ENCODE measurements around the gene HTRA3. TPM values are rescaled to one million over a fixed set of nuclear protein-coding genes. Genes with fewer than 3 reads are reported as not detected.

HTRA3 gene
- polyA plus RNA-seq, 1 donor: 7.2 TPM

GRCh38 chr4:8355864-8356565 lies 86.5 kb downstream of the HTRA3 start:
- no peak for DNase-seq

Other genes with a start within 250 kb of the HTRA3 start
- gene ABLIM2, start 110.9 kb upstream of the HTRA3 start, polyA plus RNA-seq (ENCODE audit: insufficient read length): 6.8 TPM
- gene SH3TC1, start 70.5 kb upstream of the HTRA3 start, polyA plus RNA-seq (ENCODE audit: insufficient read length): 20.0 TPM
- gene ACOX3, start 171.0 kb downstream of the HTRA3 start, polyA plus RNA-seq (ENCODE audit: insufficient read length): 17.1 TPM
- gene TRMT44, start 171.0 kb downstream of the HTRA3 start, polyA plus RNA-seq (ENCODE audit: insufficient read length): 20.5 TPM